HG02970 (cell line): Measurements from ENCODE around the gene CMIP.

Experiments used
- ATAC-seq: cut with Tn5 transposase; IDR thresholded peaks from one replicate; pipeline ENCODE4 v1.9.1; 2021; ENCODE audit warnings: mild to moderate bottlenecking, moderate library complexity, moderate number of reproducible peaks; ENCODE audit not compliant: unreplicated experiment, low FRiP score

CMIP gene

DNA sequence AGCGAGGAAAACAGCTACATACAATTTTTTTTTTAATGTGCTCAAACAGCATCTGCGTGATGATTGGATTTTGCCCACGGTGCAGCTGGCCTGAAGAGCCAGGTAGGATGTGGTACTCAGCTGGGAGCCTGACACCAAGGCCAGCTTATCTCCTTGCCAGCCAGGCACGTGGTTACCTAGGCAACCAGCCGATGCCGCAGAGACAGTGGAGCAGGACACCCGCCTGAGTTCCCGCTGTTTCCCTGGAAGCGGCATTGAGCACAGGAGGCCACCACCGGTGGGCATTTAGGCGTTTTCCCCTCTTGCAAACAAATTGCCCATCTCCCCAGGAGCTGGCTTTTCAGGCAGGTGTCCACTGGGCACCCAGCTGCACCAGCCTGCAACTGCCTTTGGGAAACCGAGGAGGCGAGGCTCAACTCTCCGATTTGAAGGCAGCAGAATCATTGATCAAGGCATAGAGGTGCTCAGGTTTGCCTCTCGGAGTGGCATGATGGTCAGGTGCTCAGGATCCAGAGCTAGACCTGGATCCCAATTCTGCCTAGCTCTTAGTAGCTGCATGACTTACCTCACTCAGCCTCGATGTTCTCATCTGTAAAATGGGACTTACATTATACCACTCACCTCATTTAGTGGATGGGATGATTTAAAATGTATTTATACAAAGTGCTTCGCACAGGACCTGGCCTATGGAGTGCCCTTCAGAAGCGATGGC, 196.9 kb downstream of the CMIP start:
- no peak for ATAC-seq

DNA sequence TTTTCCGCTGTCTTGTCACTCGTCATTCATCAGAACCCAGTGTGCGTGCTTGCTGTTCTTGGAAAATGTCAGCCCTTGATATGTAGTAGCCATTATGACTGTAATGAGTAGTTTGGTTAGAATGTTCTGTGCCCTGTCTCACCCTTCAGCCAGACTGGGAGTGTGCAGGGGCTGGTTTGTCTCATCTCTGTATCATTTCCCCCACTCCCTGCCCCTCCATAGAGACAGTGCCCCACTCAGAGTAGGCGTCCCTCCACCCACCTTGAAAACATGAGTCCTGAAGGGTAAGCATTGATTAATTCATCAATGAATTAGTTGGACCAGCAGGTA, 197.5 kb downstream of the CMIP start:
- ATAC-seq = no peak

DNA sequence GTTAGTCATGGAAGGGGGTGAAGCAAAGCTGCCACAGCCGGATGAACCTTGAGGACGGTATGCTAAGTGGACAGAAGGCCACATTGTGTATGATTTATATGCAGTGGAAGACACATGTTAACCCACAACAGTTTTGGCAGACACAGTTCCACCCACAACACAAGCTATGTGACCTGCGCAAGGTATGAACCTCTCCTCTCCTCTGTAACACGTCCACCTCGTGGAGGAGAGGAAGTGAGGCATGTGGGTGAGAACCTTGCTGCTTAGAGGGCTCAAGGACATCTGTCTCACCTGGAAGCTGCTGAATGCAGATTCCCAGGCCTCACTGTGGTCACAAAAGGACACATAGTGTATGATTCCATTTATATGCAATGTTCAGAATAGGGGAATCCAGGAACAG, 198.3 kb downstream of the CMIP start:
- no peak for ATAC-seq

DNA sequence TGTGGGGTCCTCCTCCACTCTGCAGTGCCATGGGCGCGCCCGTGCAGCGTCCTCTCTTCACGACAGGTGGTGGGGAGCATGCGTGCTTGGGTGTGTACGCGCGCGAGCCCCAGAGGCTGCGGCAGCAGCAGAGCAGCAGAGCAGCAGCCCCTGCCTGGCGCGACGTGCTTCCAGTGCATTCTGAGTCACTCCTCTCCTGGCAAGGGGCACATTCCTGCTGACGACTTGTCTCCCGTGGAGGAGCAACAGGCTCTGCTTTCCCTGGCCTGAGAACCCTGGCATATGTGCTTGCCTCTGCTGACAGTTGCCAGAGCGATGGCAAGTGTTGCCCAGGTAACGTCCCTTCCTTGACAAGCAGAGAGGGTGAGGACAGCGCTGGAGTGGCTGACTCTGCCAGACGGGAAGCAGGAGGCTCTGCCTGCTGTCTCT, 200.7 kb downstream of the CMIP start:
- ATAC-seq = no peak

DNA sequence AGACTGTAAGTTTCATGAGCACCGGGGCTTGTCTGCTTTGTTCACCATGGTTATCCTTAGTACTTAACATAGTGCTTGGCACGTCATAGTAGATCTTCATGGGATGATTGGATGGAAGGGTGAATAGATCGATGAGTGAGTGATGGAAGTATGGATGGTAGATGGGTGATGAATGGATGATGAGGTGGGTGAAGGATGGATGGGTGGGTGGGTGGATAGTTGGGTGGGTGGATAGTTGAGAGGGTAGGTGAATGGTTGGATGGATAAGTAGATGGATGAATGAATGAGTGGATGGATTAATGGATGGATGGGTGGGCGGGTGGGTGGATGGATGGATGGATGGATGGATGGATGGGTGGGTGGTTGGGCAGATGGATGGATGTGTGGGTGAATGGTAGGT, 201.3 kb downstream of the CMIP start:
- ATAC-seq = no peak

DNA sequence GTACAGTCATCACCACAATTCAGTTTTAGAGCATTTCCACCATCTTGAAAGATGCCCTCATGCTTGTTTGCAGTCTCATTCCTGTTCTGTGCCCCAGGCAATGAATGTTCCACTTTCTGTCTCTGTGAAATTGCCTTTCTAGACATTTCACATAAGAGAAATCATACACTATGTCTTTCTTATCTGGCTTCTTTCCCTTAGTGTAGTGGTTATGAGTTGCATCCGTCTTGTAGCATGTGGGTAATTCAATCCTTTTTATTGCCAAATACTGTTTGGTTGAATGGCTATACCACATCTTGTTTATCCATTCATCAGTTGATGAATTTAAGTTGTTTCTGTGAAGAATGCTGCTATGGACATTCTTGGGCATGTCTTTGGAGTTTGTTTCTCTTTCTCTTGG, 202.0 kb downstream of the CMIP start:
- no peak for ATAC-seq

DNA sequence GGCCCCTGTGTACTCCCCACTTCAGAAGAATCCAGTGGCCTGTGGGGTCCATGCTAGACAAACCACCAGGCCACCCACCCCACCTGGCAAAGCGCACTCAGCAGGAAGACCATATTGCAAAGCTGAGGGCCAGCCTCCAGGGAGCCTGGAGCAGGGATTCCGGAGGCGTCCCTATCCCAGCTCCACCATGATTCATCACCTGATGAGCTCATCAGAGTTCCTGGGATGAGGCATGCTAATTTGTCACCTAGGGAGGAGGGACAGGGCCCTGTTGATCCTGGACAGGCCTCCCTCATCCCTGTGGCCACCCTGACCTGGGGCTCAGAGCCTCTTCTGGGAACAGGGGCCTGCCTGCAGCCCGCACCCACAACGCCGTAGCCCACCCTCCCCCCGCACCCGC, 202.9 kb downstream of the CMIP start:
- ATAC-seq = no peak

DNA sequence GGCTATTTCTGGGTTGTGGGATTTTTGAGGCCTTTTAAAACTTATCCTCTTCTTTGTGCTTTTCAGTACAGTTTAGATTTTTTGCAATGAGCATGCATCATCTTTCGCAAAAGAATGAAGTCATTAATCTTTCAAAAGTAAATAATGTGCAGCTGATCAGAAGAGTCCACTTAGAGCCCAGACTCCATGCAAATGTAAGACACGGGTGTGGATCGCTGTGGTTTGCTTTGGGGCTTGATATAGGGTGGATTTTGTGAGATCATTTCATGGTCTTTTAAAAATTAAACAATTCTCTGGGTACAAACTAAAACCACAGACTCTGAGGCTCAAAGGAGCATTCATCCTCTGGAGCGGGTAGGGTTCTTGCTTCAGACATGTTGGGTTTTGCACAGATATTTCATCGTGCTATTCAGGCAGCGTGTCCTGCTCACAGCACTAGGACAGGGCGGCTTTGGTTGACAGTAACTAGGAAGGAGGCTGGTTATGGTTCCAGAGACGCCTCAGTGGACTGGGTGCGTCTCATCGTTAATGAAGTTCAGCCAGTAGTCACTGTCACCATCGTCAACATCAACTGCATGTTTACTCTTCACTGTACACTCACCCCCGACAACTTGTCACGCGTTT, 205.1 kb downstream of the CMIP start:
- ATAC-seq = no peak

GRCh38 chr16:81650281-81650680, 205.7 kb downstream of the CMIP start:
- ATAC-seq = no peak

DNA sequence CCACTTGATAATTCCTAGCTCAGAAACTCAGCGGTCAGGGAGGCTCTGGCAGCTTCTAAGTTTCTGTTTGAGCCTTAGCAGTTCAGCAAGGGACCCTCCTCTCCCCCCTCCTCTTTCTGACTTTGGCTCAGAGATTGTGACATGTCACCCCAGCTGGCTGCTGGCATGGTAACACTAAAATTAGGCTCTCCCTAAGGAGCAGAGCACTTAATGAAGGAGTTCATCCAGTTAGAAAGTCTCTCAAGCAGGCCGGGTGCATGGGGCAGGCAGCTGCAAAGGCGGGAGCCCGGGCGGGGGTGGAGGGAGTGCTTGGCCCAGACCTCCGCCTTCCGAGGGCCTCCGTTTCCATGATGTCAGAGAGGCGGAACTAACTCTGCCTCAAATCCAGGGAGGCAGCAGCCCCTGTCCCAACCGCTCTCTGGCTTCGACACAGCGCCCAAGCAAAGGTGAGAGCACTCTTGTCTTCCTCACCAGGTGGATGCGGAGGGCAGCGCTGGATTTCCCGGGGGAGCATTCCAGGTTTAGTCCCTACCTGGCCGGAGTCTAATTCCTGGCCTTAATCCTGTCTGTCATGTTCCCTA, 206.5 kb downstream of the CMIP start:
- no peak for ATAC-seq

DNA sequence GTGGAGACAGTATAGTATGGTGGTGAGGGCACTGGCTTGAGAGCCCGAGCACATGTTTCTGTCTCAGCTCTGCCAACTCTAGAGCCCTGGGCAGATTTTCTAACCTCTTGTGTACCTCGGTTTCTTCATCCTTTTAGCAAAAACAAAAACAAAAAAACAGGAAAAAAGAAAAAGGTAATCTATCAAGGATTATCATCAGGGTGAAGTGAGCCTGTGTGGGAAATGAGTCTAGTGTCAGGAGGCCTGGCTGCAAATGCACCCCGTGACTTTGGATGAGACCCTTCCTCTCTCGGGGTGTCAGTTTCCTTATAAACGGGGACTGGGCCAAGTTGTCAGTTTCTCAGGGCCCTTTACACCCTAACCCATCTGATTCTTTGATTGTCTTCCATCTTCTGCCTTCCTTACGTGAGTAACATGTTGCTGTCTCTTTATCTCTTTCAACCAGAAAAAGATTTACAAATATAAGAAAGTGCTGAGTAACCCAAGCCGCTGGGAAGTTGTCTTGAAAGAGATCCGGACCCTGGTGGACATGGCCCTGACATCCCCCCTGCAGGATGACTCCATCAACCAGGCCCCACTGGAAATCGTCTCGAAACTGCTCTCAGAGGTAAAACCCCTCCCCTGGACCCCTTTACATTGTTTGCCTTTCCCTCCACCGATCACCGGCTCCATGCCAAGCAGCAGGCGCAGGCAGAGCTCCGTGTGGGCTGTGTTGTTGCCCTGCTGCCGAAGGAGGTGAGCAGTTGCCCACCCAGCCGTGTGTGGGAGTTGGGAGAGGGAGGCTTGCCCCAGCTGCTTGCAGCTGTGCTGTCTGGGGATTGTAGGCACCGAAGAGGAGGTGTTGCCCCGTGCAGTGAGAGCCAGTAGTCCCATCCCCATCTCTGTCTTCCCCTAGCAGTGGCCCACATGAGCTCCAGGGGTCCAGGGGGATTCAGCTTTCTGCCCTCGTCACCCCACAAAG, 207.4 kb downstream of the CMIP start:
- no peak for ATAC-seq

- no peak for ATAC-seq
Observed at GRCh38 chr16:81652798-81653505, 208.3 kb downstream of the CMIP start.

- no peak for ATAC-seq
Observed at GRCh38 chr16:81654346-81654745, 209.7 kb downstream of the CMIP start.

DNA sequence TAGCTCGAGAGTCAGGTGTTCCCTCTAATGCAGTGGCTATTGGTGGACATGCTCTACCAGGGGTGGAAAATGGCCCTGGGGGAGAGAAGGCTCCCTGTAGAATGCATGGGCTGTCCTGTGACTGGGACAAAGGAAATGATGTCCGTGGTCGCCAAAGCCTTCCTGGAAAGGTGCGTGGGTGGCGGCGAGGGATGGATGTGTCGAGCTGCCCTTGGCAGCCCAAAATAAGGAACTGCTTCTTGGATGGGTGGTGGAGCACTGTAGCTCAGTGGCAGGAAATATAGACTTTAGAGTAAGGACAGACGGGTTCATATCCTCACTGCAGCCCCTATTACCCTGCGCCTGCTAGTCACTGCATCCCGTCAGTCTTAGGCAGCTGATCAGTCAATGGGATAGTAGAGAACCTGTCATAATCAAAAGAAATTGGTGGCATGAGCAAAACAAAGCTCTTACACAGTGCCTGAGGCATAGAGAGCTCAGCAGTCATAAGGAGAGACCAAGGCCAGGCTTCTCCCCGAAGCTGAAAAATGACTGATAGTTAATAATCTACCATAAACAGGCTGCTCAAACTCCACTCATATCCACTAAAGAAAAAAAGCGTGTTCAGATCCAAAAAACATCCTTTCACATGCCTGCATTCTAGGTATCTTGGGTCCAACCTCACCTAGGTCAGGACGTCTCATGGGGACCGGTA, 211.0 kb downstream of the CMIP start:
- ATAC-seq = no peak

- no peak for ATAC-seq
Observed at GRCh38 chr16:81657224-81657623, 212.6 kb downstream of the CMIP start.

DNA sequence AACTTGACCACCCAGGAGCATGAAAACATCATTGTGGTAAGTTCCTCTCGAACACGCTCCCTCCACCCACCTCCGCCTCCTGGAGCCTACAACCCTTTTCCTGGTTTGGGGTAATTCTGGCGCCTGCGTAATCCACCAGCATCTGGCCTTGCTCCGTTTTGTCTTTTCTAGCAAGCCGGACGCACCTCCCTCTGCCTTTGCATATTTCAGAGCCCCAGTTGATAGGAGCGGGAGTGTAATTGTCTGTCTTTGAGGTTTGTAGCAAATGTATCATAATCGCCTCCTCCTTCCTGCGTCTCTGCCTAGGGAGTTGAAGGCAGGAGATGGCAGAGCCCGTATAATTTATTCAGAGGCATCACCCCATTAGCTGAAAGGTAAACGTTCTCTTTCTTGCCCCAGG, 213.2 kb downstream of the CMIP start:
- ATAC-seq = no peak

DNA sequence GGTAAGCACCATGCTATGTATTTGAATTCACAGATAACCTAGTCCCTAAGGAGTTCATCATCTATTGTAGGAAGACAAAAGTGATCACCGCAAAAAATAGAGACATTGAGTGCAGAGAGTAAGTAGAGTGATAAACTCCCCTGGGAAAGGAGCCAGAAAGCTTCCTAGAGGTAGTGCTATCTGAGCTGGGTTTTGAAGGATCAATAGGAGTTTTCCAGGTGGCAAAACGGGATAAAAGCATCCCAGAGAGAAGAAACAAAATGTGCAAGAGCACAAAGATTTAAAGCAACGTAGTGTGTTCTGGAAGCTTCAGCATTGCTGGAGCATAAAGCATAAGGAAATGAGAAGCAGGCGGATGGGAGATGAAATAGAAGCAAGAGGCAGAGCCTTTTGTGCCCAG, 213.8 kb downstream of the CMIP start:
- ATAC-seq = no peak

- ATAC-seq = no peak
Observed at GRCh38 chr16:81659249-81659648, 214.6 kb downstream of the CMIP start.

GRCh38 chr16:81661082-81661481, 216.5 kb downstream of the CMIP start:
- ATAC-seq = no peak

- ATAC-seq = no peak
Observed at GRCh38 chr16:81664153-81664552, 219.5 kb downstream of the CMIP start.
